Upper lobe of left lung (tissue), 6 donors: ENCODE results near the gene SERHL2. TPM values are rescaled to one million over a fixed set of nuclear protein-coding genes. Genes with fewer than 3 reads are reported as not detected.
"Not testable (repeated sequence)": the region's sequence is repeated elsewhere in the genome, so short reads cannot be mapped to it uniquely, and the experiment has no call there.

Source experiments
- ATAC-seq, 2 donors: fragments of 200-7000 bp; cut with Tn5 transposase; one replicate each; pipeline ENCODE4 v1.9.1; 2022; ENCODE audit warnings: mild to moderate bottlenecking in 2 of 2, moderate library complexity in 2 of 2; ENCODE audit not compliant: low FRiP score in 2 of 2
- DNase-seq, 2 donors: peaks; one replicate each; pipeline ENCODE4 v3.0.0-alpha.2; 2019 to 2020
- H3K27ac ChIP-seq, 4 donors: fragments of 200-600 bp; sonication (generic); one replicate each; pipeline ENCODE4 v1.5.1; 2016 to 2019
- H3K27me3 ChIP-seq, 4 donors: fragments of 200-600 bp; sonication (generic); one replicate each; pipeline ENCODE4 v1.5.1; 2017 to 2019
- H3K36me3 ChIP-seq, 4 donors: fragments of 200-600 bp; sonication (generic); one replicate each; pipeline ENCODE4 v1.5.1; 2016 to 2019
- H3K4me1 ChIP-seq, 4 donors: fragments of 200-600 bp; sonication (generic); one replicate each; pipeline ENCODE4 v1.5.1; 2018 to 2019
- H3K4me3 ChIP-seq, 4 donors: fragments of 200-600 bp; sonication (generic); one replicate each; pipeline ENCODE4 v1.5.1; 2017 to 2019; ENCODE audit warnings: mild to moderate bottlenecking in 2 of 4, moderate library complexity in 1 of 4
- H3K9me3 ChIP-seq, 4 donors: fragments of 200-600 bp; sonication (generic); one replicate each; pipeline ENCODE4 v1.5.1; 2018 to 2019
- CTCF ChIP-seq, 6 experiments: fragments of 450-650 bp in 4 of 6; fragments of 200-600 bp in 2 of 6; sonication (generic) in 2 of 6; IDR thresholded peaks; one replicate each; pipeline ENCODE4 v1.5.1; 2016 to 2019; ENCODE audit warnings: antibody characterized with exemption in 6 of 6
- EP300 ChIP-seq, 4 donors: sonication (generic); formaldehyde crosslinking; IDR thresholded peaks; one replicate each; pipeline ENCODE4 v1.5.1; 2017; ENCODE audit warnings: antibody characterized with exemption in 4 of 4, control low read depth in 2 of 4
- POLR2A ChIP-seq, 4 donors: fragments of 450-650 bp; IDR thresholded peaks; one replicate each; pipeline ENCODE4 v1.5.1; 2016 to 2017; ENCODE audit warnings: antibody characterized with exemption in 4 of 4, mild to moderate bottlenecking in 2 of 4
- POLR2AphosphoS5 ChIP-seq, 2 donors: sonication (generic); formaldehyde crosslinking; IDR thresholded peaks; one replicate each; pipeline ENCODE4 v1.5.1; 2017; ENCODE audit warnings: antibody characterized with exemption in 2 of 2
- WGBS, 2 donors: methylation state at CpG; one replicate each; pipeline ENCODE4 v1.1.5; 2017 to 2018; 5-methylcytosine and 5-hydroxymethylcytosine counted together
- total RNA-seq, 6 donors: library from RNA; depleted of rRNA in 4 of 6; stranded (reverse); fragments of >200 nt in 4 of 6; gene quantifications; one replicate each; pipeline versions ENCODE4 v1.1.0 to v1.2.1, GENCODE V29; 2016 to 2021
- donor health status: DM: no; HTN: no; CAD: no; lungs with moderate emphysema.
- donor health status: DM: no; HTN: yes; CAD: no; lungs with severe emphysema.

The SERHL2 gene
- total RNA-seq, 6 donors from 2014 or later, result 1.1 to 4.9 (median 2.2) TPM; not detected in 1

- H3K36me3 ChIP-seq, result peaks cover 0 to 14% (median 7%) of the 10 kb centered on the region in 4 donors
- no peaks in the 10 kb centered on the region for H3K9me3 ChIP-seq
- H3K4me1 ChIP-seq, result peaks cover 48 to 65% (median 59%) of the 10 kb centered on the region in 4 donors
- H3K27me3 ChIP-seq, result no peaks in the 10 kb centered on the region
- DNase-seq (peak; percentile 99), ATAC-seq (peak; percentile 95 to 96)
- peak within 1 kb of the TSS; percentile 95 to 99 (median 98) for H3K27ac ChIP-seq
- WGBS, 2 donors, result 0% methylated on average over 19 to 42 of the region's 85 CpGs
- TF ChIP-seq CTCF (IDR thresholded peaks at IDR 0.05) (peak in 5 of 6 experiments; percentile 32 to 75 (median 52)), EP300 (IDR thresholded peaks at IDR 0.05) (no peak), POLR2AphosphoS5 (IDR thresholded peaks at IDR 0.05) (peak in 1 of 2 donors; percentile 89), POLR2A (IDR thresholded peaks at IDR 0.05) (peak in 3 of 4 donors; percentile 71 to 84 (median 84))
- H3K4me3 ChIP-seq, result peak within 1 kb of the TSS; percentile 62 to 93 (median 75)
These were observed 60.7 kb downstream of the SERHL2 start, which contains the start of gene POLDIP3 for GRCh38 chr22:42614312-42615091. POLDIP3 (minus strand) TSS chr22:42614883; CDS start chr22:42614857, 26 bp downstream.

- H3K9me3 ChIP-seq, result no peaks in the 10 kb centered on the region
- peak in 1 of 2 donors; percentile 84 for DNase-seq
- H3K4me1 ChIP-seq, result peaks cover 40 to 58% (median 52%) of the 10 kb centered on the region in 4 donors
- H3K36me3 ChIP-seq, result peaks cover 0 to 20% (median 14%) of the 10 kb centered on the region in 4 donors
- TF ChIP-seq POLR2A (IDR thresholded peaks at IDR 0.05), result peak; percentile 5 to 98 (median 90)
- TF ChIP-seq EP300 (IDR thresholded peaks at IDR 0.05), result peak in 2 of 4 donors; percentile 20 to 79
- peak; percentile 60 to 100 for TF ChIP-seq POLR2AphosphoS5 (IDR thresholded peaks at IDR 0.05)
- TF ChIP-seq CTCF (IDR thresholded peaks at IDR 0.05), result peak in 3 of 6 experiments; percentile 15 to 28 (median 23)
- WGBS, 2 donors, result 1% methylated on average over 34 to 35 of the region's 35 CpGs
- peak overlapping the region; percentile 95 to 99 (median 98) for H3K27ac ChIP-seq
- peak; percentile 82 to 84 for ATAC-seq
- peak overlapping the region in 3 of 4 donors; percentile 63 to 93 (median 87) for H3K4me3 ChIP-seq
- no peaks in the 10 kb centered on the region for H3K27me3 ChIP-seq
These were observed 61.5 kb downstream of the SERHL2 start for GRCh38 chr22:42615092-42615859.

- Histone ChIP-seq H3K4me1 (peaks cover 34 to 53% (median 46%) of the 10 kb centered on the region in 4 donors), H3K27ac (peak overlapping the region; percentile 95 to 99 (median 98)), H3K36me3 (peaks cover 0 to 20% (median 15%) of the 10 kb centered on the region in 4 donors), H3K4me3 (peak overlapping the region in 3 of 4 donors; percentile 63 to 93 (median 87))
- not testable (repeated sequence) for H3K27me3 ChIP-seq, H3K9me3 ChIP-seq, DNase-seq, ATAC-seq
- WGBS, 2 donors, result 23 to 26% methylated on average over 13 of the region's 13 CpGs
These were observed 62.1 kb downstream of the SERHL2 start for GRCh38 chr22:42615860-42616175.

- TF ChIP-seq POLR2A (IDR thresholded peaks at IDR 0.05) (peak in 1 of 4 donors; percentile 17), CTCF (IDR thresholded peaks at IDR 0.05) (no peak), POLR2AphosphoS5 (IDR thresholded peaks at IDR 0.05) (no peak)
- ATAC-seq, result no peak
- H3K4me1 ChIP-seq, result peaks cover 19 to 37% (median 36%) of the 10 kb centered on the region in 4 donors
- H3K9me3 ChIP-seq, result no peaks in the 10 kb centered on the region
- 70 to 75% methylated on average over 20 of the region's 20 CpGs for WGBS, 2 donors
- no peak overlapping the region for H3K4me3 ChIP-seq
- no peaks in the 10 kb centered on the region for H3K27me3 ChIP-seq
- H3K27ac ChIP-seq, result peak overlapping the region; percentile 11 to 98 (median 46)
- H3K36me3 ChIP-seq, result peaks cover 0 to 23% (median 14%) of the 10 kb centered on the region in 4 donors
- no peak for DNase-seq
These were observed 63.6 kb downstream of the SERHL2 start for GRCh38 chr22:42617155-42617983.
